Measurements from ENCODE around the gene MOSMO.

DNA sequence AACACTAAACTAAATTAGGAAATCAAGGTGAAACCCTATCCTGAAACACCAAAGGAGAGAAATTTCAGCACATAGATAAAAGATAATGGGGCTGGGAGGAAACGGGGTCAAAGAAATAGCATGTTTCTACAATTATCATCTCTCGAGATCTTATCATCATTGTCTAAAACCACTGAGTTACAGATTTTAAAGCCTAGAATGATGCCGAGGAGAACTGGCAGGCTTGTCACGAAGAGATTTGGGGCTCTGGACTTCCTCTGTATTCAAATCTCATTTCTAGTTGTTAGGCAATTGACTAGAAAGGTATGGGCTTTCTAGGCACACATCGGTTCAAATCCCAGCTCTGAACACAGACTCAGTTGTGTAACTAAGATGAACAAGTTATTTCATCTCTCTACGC lies 16.3 kb upstream of the MOSMO start:
- TF ChIP-seq CTCF (IDR thresholded peaks at IDR 0.05) = no peak
- TF ChIP-seq POLR2A (IDR thresholded peaks at IDR 0.05) = no peak

Data from right lobe of liver (tissue), 4 donors.